DND-41 (cell line): ENCODE data around the gene TMPO.

ENCODE experiments used
- EZH2 ChIP-seq: IDR thresholded peaks from 3 replicates; pipeline ENCODE4 v1.6.1; 2012; ENCODE audit warnings: borderline replicate concordance, low read depth, mild to moderate bottlenecking, moderate library complexity, low read length, inconsistent platforms; ENCODE audit not compliant: severe bottlenecking
- TF ChIP-seq, protein P1 (sequence below): IDR thresholded peaks from 2 replicates; pipeline ENCODE4 v1.5.1; 2012; ENCODE audit warnings: borderline replicate concordance, low read length, moderate library complexity, mild to moderate bottlenecking; ENCODE audit not compliant: poor library complexity, severe bottlenecking; ENCODE audit errors: extremely low read depth

- TF ChIP-seq, protein P1, sequence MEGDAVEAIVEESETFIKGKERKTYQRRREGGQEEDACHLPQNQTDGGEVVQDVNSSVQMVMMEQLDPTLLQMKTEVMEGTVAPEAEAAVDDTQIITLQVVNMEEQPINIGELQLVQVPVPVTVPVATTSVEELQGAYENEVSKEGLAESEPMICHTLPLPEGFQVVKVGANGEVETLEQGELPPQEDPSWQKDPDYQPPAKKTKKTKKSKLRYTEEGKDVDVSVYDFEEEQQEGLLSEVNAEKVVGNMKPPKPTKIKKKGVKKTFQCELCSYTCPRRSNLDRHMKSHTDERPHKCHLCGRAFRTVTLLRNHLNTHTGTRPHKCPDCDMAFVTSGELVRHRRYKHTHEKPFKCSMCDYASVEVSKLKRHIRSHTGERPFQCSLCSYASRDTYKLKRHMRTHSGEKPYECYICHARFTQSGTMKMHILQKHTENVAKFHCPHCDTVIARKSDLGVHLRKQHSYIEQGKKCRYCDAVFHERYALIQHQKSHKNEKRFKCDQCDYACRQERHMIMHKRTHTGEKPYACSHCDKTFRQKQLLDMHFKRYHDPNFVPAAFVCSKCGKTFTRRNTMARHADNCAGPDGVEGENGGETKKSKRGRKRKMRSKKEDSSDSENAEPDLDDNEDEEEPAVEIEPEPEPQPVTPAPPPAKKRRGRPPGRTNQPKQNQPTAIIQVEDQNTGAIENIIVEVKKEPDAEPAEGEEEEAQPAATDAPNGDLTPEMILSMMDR = no peak
- TF ChIP-seq EZH2 = no peak
These were observed 65.3 kb downstream of the TMPO start for GRCh38 chr12:98580695-98581094.
